NB4 (cell line): ENCODE measurements around the gene MFSD2A.

Experiments used
- DNase-seq: peaks from one replicate; pipeline ENCODE4 v3.0.0; 2010; ENCODE audit warnings: low read depth
- H3K4me3 ChIP-seq: one replicate; pipeline ENCODE4 v1.5.1; 2011; ENCODE audit warnings: mild to moderate bottlenecking, low read depth, low read length, moderate library complexity
- MAX ChIP-seq: IDR thresholded peaks from 2 replicates; pipeline ENCODE4 v1.6.1; 2011; ENCODE audit warnings: low read depth, low read length
- MYC ChIP-seq: IDR thresholded peaks from 2 replicates; pipeline ENCODE4 v1.6.1; 2011; ENCODE audit warnings: low read depth, low read length
- POLR2A ChIP-seq: IDR thresholded peaks from 2 replicates; pipeline ENCODE4 v1.6.1; 2011; ENCODE audit warnings: mild to moderate bottlenecking; ENCODE audit not compliant: insufficient read length; ENCODE audit errors: extremely low read depth
- TF ChIP-seq, protein P1 (sequence below): IDR thresholded peaks from one replicate; pipeline ENCODE4 v1.5.1; 2012; ENCODE audit warnings: low read depth, low read length

MFSD2A gene

DNA sequence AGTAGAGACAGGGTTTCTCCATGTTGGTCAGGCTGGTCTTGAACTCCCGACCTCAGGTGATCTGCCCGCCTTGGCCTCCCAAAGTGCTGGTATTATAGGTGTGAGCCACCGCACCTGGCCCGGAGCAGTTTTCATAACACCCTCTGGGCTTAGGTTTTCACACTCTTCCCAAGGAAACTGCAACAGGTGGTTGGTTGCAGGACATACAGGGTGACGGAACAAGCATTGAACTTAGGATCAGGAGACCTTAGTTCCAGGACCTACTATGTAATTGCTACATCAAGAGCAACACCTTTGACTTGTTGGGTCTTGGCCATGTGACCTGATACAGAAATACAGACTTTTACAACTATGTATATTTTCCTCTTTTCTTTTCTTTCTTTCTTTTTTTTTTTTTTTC, 37.9 kb downstream of the MFSD2A start:
- no peak overlapping the region for H3K4me3 ChIP-seq
- DNase-seq = no peak
- no peak for TF ChIP-seq MYC
- no peak for TF ChIP-seq MAX
- TF ChIP-seq, protein P1, sequence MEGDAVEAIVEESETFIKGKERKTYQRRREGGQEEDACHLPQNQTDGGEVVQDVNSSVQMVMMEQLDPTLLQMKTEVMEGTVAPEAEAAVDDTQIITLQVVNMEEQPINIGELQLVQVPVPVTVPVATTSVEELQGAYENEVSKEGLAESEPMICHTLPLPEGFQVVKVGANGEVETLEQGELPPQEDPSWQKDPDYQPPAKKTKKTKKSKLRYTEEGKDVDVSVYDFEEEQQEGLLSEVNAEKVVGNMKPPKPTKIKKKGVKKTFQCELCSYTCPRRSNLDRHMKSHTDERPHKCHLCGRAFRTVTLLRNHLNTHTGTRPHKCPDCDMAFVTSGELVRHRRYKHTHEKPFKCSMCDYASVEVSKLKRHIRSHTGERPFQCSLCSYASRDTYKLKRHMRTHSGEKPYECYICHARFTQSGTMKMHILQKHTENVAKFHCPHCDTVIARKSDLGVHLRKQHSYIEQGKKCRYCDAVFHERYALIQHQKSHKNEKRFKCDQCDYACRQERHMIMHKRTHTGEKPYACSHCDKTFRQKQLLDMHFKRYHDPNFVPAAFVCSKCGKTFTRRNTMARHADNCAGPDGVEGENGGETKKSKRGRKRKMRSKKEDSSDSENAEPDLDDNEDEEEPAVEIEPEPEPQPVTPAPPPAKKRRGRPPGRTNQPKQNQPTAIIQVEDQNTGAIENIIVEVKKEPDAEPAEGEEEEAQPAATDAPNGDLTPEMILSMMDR = no peak

DNA sequence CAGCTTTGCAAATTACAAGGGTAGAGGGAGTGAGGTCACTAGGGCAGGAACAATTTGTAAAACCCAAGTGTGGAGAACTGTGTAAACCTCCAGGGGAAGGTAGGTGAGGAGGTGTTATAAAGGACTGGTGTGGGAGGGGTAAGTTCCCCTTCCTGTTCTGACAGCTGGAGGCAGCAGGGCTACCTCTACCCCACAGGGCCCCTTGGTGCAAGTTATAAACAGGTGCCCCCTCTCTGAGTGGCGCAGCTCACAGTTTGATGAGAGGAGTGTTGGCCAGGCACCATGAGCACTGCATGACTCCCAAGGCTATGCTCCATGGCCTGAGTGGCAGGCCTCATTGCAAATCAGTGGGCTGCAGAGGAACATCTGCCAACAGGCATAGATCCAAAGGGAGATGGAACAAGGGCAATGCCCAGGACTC, 41.0 kb downstream of the MFSD2A start:
- H3K4me3 ChIP-seq = no peak overlapping the region
- no peak for DNase-seq
- TF ChIP-seq POLR2A = no peak
- TF ChIP-seq MAX = no peak
- TF ChIP-seq, protein P1 = no peak
- TF ChIP-seq MYC = no peak

- DNase-seq = no peak
- TF ChIP-seq MYC = no peak
- TF ChIP-seq POLR2A = no peak
- TF ChIP-seq, protein P1 = no peak
- no peak for TF ChIP-seq MAX
- H3K4me3 ChIP-seq = no peak overlapping the region
Observed at GRCh38 chr1:39996396-39997004, 41.6 kb downstream of the MFSD2A start.

- no peak for DNase-seq
- TF ChIP-seq MAX = no peak
- TF ChIP-seq MYC = no peak
- TF ChIP-seq, protein P1 = no peak
- no peak for TF ChIP-seq POLR2A
- no peak overlapping the region for H3K4me3 ChIP-seq
Observed at GRCh38 chr1:40001456-40001855, 46.5 kb downstream of the MFSD2A start.

GRCh38 chr1:40003156-40004093, 48.5 kb downstream of the MFSD2A start:
- H3K4me3 ChIP-seq = no peak overlapping the region
- TF ChIP-seq MAX (no peak), POLR2A (no peak), MYC (no peak)
- TF ChIP-seq, protein P1 = no peak
- DNase-seq = no peak
